Smooth muscle cell of the brain vasculature (primary cell): Measurements from ENCODE around the gene SLC39A5.
A peak's percentile ranks its signal among the peaks of the same experiment; 100 is the strongest.

ENCODE experiments used
- DNase-seq: peaks from one replicate; pipeline ENCODE4 v3.0.0-alpha.2; 2012; ENCODE audit warnings: low read depth, low spot score

The SLC39A5 gene

GRCh38 chr12:56216461-56216860, 13.4 kb upstream of the SLC39A5 start:
- DNase-seq = no peak

GRCh38 chr12:56219840-56220239, 10.0 kb upstream of the SLC39A5 start:
- no peak for DNase-seq

GRCh38 chr12:56220611-56221231, 9.1 kb upstream of the SLC39A5 start:
- DNase-seq = no peak

GRCh38 chr12:56221232-56221756, 8.6 kb upstream of the SLC39A5 start:
- no peak for DNase-seq

DNA sequence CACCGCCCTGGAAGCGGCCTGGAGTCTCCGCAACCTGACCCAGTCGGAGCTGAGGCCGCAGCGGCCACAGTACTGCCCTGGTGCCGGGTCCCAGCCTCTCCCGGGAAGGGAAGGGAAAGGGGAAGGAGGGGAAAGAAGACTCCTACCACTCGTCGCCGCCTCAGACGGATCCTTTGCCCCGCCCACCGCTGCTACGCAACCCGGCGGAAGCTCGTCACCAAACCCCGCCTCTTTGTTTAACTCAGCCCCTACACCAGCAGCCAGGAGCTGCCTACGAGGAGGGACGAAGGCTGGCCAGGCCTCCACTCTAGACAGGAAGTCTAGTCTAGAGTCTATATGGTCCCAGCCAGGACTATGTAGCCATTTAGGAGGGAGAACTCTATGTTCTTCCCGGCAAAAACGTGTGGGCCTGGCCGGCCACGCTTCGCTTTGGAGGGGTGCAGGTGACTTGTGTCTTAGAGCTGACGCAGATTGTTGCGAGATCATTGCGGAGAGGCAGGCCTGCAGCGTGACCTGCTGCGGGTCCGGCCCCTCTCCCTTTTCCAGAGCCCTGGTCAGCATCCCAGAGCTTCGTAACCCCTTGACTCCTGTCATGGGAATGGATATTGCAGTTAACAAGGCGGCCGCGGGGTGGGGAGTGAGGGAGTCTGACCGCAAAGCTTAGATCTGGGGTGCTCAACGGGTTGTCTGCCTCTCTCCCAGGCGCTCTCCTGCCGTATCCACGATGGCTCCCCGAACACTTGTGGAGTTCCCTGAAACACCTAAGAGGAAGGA, 7.9 kb upstream of the SLC39A5 start, which contains the start of gene RNF41:
Gene RNF41, minus strand, starts transcription at position 166 of the 774 bp plus-strand sequence. CDS start 7,875 bp downstream, outside the sequence.
- DNase-seq = peak; percentile 92

- DNase-seq = no peak
Measured at GRCh38 chr12:56222531-56222895, 7.3 kb upstream of the SLC39A5 start.

- DNase-seq = no peak
Measured at GRCh38 chr12:56223571-56224101, 6.2 kb upstream of the SLC39A5 start.

- peak; percentile 95 for DNase-seq
Measured at GRCh38 chr12:56224102-56224701, 5.6 kb upstream of the SLC39A5 start, which contains the start of gene NABP2. Gene NABP2 (plus strand): TSS chr12:56224342. CDS start chr12:56224857, 515 bp downstream.

- DNase-seq = no peak
Measured at GRCh38 chr12:56224954-56225353, 4.9 kb upstream of the SLC39A5 start.

DNA sequence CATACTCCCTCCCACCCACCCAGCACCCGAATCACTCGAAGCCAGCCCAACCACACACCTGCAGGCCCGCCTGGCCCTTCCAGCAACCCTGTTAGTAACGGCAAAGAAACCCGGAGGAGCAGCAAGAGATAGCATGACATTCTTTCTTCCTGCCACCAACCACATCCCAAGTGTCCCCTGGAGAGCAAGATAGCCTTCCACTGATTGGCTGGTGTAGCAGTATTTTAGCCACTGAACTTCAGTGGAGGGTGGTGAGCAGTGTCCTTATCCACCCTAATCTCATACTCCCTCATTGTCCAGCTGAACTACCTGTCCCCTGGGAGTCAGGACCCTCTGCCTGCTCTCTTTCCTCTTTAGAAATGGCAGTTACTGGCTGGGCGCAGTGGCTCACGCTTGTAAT, 769 bp upstream of the SLC39A5 start:
- DNase-seq = no peak

GRCh38 chr12:56230432-56231183, 757 bp downstream of the SLC39A5 start:
- DNase-seq = no peak

DNA sequence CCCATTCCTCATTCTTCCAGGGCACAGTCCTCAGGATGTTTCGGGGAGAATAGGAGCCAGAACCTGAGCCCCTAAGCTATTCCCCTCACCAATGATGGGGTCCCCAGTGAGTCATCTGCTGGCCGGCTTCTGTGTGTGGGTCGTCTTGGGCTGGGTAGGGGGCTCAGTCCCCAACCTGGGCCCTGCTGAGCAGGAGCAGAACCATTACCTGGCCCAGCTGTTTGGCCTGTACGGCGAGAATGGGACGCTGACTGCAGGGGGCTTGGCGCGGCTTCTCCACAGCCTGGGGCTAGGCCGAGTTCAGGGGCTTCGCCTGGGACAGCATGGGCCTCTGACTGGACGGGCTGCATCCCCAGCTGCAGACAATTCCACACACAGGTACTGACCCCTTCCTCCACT, 1.3 kb downstream of the SLC39A5 start:
- no peak for DNase-seq

DNA sequence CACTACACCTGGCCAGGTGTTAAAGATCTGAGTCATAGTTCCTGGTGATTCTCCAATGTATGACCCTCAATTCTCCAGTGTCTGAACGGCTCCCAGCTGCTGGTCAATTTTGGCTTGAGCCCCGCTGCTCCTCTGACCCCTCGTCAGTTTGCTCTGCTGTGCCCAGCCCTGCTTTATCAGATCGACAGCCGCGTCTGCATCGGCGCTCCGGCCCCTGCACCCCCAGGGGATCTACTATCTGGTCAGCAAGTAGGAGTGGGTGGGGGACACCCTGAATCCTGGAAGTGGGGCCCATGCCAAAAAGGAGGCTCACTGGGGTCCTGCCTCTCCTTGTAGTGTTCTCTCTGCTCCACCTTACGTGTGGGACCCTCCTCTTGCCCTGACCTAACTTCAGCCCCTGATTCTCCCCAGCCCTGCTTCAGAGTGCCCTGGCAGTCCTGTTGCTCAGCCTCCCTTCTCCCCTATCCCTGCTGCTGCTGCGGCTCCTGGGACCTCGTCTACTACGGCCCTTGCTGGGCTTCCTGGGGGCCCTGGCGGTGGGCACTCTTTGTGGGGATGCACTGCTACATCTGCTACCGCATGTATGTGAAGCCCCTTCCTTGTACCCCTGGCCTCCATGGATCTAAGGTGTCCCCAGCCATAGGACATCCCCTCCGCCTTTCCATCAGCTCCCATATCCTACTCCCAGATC, 5.0 kb downstream of the SLC39A5 start:
- DNase-seq = no peak

- no peak for DNase-seq
Measured at GRCh38 chr12:56236091-56236490, 6.2 kb downstream of the SLC39A5 start.

DNA sequence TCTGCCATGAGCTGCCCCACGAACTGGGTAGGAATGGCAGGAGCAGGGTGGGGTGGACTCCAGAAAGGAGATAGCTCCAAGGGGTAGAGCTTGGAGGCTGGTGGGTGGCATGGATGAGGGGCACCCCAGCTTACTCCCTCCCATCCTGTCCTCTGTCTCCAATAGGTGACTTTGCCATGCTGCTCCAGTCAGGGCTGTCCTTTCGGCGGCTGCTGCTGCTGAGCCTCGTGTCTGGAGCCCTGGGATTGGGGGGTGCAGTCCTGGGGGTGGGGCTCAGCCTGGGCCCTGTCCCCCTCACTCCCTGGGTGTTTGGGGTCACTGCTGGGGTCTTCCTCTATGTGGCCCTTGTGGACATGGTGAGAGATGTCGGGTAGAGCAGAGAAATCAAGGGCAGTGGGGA, 7.1 kb downstream of the SLC39A5 start:
- no peak for DNase-seq

GRCh38 chr12:56237552-56237951, 7.7 kb downstream of the SLC39A5 start:
- no peak for DNase-seq

GRCh38 chr12:56241424-56242303, 11.8 kb downstream of the SLC39A5 start:
- no peak for DNase-seq

DNA sequence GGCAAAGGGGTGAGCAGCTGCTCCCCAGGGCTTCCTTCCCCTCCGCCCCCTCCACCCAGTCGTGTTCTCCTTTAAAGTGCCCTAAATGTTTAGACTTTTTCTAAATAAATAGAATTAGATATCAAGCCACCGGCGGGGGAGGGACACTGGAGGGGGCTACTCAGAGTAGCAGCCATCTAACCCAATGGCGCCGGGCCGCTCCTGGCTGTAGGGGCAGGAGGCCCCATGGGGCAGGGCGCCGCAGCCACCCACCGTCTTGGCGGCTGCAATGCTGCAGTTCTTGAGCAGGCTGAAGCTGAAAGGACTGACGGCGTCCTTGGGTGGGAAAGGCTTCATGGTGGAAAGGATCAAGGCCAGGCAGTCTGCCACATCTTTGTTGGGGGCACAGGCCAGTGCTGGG, 13.1 kb downstream of the SLC39A5 start:
- DNase-seq = no peak

GRCh38 chr12:56243731-56244181, 13.9 kb downstream of the SLC39A5 start:
- no peak for DNase-seq

GRCh38 chr12:56244494-56244893, 14.6 kb downstream of the SLC39A5 start:
- no peak for DNase-seq
